ENCODE measurements around the gene TLE4.

DNA sequence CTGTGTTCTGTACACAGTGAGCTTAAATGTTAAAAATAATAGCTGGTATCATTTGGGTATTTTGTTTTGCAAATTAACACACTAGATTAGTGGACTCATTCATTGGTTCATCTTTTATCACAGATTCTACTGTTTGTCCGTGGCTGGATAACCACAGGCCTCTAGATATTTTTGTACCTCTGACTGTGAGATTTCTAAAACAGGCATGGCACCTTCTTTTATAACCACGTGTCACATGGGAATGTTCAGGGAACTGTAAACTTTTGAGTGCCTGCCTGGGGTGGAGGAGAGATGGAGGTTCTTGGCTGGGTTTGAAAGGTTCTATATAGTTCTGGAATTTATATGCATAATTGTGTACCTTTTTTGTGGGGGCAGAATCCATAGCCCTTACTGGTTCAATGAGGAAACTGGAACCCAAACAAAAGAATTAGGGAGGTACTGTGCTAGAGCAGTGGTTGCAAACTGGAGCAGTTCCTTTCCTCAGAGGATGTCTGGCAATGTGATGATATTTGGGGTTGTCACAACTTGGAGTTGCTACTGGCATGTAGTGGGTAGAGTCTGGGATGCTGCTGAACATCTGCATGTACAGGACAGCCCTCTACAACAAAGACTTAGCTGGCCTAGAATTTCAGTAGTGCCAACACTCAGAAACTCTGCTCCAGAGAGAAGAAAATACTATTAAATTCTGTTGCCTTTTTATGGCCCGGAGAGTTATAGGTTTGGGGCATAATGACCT, 16.9 kb downstream of the TLE4 start:
- TF ChIP-seq, protein P1, sequence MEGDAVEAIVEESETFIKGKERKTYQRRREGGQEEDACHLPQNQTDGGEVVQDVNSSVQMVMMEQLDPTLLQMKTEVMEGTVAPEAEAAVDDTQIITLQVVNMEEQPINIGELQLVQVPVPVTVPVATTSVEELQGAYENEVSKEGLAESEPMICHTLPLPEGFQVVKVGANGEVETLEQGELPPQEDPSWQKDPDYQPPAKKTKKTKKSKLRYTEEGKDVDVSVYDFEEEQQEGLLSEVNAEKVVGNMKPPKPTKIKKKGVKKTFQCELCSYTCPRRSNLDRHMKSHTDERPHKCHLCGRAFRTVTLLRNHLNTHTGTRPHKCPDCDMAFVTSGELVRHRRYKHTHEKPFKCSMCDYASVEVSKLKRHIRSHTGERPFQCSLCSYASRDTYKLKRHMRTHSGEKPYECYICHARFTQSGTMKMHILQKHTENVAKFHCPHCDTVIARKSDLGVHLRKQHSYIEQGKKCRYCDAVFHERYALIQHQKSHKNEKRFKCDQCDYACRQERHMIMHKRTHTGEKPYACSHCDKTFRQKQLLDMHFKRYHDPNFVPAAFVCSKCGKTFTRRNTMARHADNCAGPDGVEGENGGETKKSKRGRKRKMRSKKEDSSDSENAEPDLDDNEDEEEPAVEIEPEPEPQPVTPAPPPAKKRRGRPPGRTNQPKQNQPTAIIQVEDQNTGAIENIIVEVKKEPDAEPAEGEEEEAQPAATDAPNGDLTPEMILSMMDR (conservative IDR thresholded peaks at IDR 0.05; ENCODE audit: low read length): no peak
- no peak for TF ChIP-seq EZH2phosphoT487 (IDR thresholded peaks at IDR 0.05; ENCODE audit: borderline replicate concordance)

Measured in Loucy (cell line).